ENCODE data around the gene THSD7B.

GRCh38 chr2:137051778-137052398 lies 286.5 kb downstream of the THSD7B start:
- TF ChIP-seq CTCF (IDR thresholded peaks at IDR 0.05) (no peak), POLR2A (IDR thresholded peaks at IDR 0.05) (no peak), POLR2AphosphoS5 (IDR thresholded peaks at IDR 0.05) (no peak), EP300 (IDR thresholded peaks at IDR 0.05) (no peak)
